Keratinocyte (primary cell): ENCODE data around the gene MMEL1. TPM values are rescaled to one million over a fixed set of nuclear protein-coding genes. Genes with fewer than 3 reads are reported as not detected.

Experiments used
- DNase-seq: peaks from one replicate; pipeline ENCODE4 v3.0.0-alpha.2; 2011; ENCODE audit warnings: low read depth, missing footprints, low spot score
- FAIRE-seq: peaks from 2 replicates; lab custom pipeline; 2011; peaks lifted over from hg19 to GRCh38; lab: Jason Lieb, UNC
- H2AFZ ChIP-seq: 2 replicates; pipeline ENCODE4 v1.6.0; 2012; ENCODE audit warnings: low read length, control low read depth, inconsistent platforms; ENCODE audit not compliant: control insufficient read depth
- H3K27ac ChIP-seq: 2 replicates; pipeline ENCODE4 v1.5.1; 2011; ENCODE audit warnings: low read length; ENCODE audit not compliant: control insufficient read depth, insufficient read depth
- H3K27me3 ChIP-seq: 3 replicates; pipeline ENCODE4 v1.6.0; 2011; ENCODE audit warnings: low read length; ENCODE audit not compliant: control insufficient read depth, insufficient read depth; ENCODE audit errors: extremely low read depth
- H3K36me3 ChIP-seq, 2 experiments: 2 replicates in 1 of 2; 3 replicates in 1 of 2; pipeline ENCODE4 v1.5.1; 2011; ENCODE audit warnings: low read length in 2 of 2, mild to moderate bottlenecking in 1 of 2; ENCODE audit not compliant: control insufficient read depth in 2 of 2, insufficient read depth in 2 of 2; ENCODE audit errors: extremely low read depth in 1 of 2
- H3K4me1 ChIP-seq: 3 replicates; pipeline ENCODE4 v1.5.1; 2011; ENCODE audit warnings: low read length; ENCODE audit not compliant: control insufficient read depth, insufficient read depth; ENCODE audit errors: extremely low read depth
- H3K4me2 ChIP-seq: 3 replicates; pipeline ENCODE4 v1.6.0; 2011; ENCODE audit warnings: low read depth, low read length; ENCODE audit not compliant: control insufficient read depth, insufficient read depth; ENCODE audit errors: extremely low read depth
- H3K4me3 ChIP-seq, 3 experiments: fragments of 200-600 bp in 1 of 3; sonication (generic) in 1 of 3; 2 replicates in 2 of 3; 3 replicates in 1 of 3; pipeline ENCODE4 v1.5.1; 2011 to 2016; ENCODE audit warnings: low read length in 3 of 3, mild to moderate bottlenecking in 3 of 3, control low read depth in 2 of 3, inconsistent platforms in 1 of 3, low read depth in 1 of 3, mixed read lengths in 1 of 3, mixed run types in 1 of 3, moderate library complexity in 1 of 3; ENCODE audit not compliant: control insufficient read depth in 2 of 3, insufficient read depth in 2 of 3; ENCODE audit errors: extremely low read depth in 1 of 3
- H3K79me2 ChIP-seq: 2 replicates; pipeline ENCODE4 v1.6.0; 2012; ENCODE audit warnings: low read length; ENCODE audit not compliant: control insufficient read depth, insufficient read depth
- H3K9ac ChIP-seq: 3 replicates; pipeline ENCODE4 v1.6.0; 2011; ENCODE audit warnings: low read length; ENCODE audit not compliant: control insufficient read depth, insufficient read depth; ENCODE audit errors: extremely low read depth
- H3K9me1 ChIP-seq: 3 replicates; pipeline ENCODE4 v1.6.0; 2011; ENCODE audit warnings: low read length; ENCODE audit not compliant: control insufficient read depth, insufficient read depth; ENCODE audit errors: extremely low read depth
- H3K9me3 ChIP-seq: 2 replicates; pipeline ENCODE4 v1.5.1; 2012; ENCODE audit warnings: low read depth, low read length; ENCODE audit not compliant: control insufficient read depth
- H4K20me1 ChIP-seq: 3 replicates; pipeline ENCODE4 v1.6.0; 2011; ENCODE audit warnings: low read length; ENCODE audit not compliant: control insufficient read depth, insufficient read depth; ENCODE audit errors: extremely low read depth
- EZH2 ChIP-seq: IDR thresholded peaks from one replicate; pipeline ENCODE4 v1.6.1; 2012; ENCODE audit warnings: inconsistent platforms, mild to moderate bottlenecking, low read length, moderate library complexity
- dilution Hi-C: fragments of 300-500 bp; cut with MboI; formaldehyde crosslinking; loops from one replicate; pipeline ENCODE4 v1.7.0; 2020; ENCODE audit warnings: low sequenced_read_pairs; ENCODE audit not compliant: extremely low pct_ligation_motif_present
- polyA plus RNA-seq, 5 experiments: library from polyadenylated mRNA; depleted of rRNA in 3 of 5; stranded (reverse) in 3 of 5; stranded (forward) in 1 of 5; unstranded in 1 of 5; fragments of >200 nt; gene quantifications; 1 replicate in 1 of 5; 2 replicates in 3 of 5; 3 replicates in 1 of 5; pipeline versions ENCODE4 v1.2.1 to v1.2.3, GENCODE V29; 2011 to 2012; ENCODE audit warnings: missing spikeins in 2 of 5, low read depth in 1 of 5, low replicate concordance in 1 of 5
- TF ChIP-seq, protein P1 (sequence below), 3 experiments: IDR thresholded peaks in 1 of 3; conservative IDR thresholded peaks in 1 of 3; optimal IDR thresholded peaks in 1 of 3; 2 replicates in 2 of 3; 3 replicates in 1 of 3; pipeline versions ENCODE3 to v1.5.1; 2011; ENCODE audit warnings: low read length in 3 of 3, mild to moderate bottlenecking in 3 of 3, moderate library complexity in 2 of 3, control low read depth in 1 of 3, inconsistent platforms in 1 of 3; ENCODE audit not compliant: insufficient read depth in 2 of 3; ENCODE audit errors: extremely low read depth in 1 of 3

MMEL1 gene
- polyA plus RNA-seq, 1 donor (not counting 4 experiments of a cell fraction or from before 2014, with no cell fraction given): not detected

DNA sequence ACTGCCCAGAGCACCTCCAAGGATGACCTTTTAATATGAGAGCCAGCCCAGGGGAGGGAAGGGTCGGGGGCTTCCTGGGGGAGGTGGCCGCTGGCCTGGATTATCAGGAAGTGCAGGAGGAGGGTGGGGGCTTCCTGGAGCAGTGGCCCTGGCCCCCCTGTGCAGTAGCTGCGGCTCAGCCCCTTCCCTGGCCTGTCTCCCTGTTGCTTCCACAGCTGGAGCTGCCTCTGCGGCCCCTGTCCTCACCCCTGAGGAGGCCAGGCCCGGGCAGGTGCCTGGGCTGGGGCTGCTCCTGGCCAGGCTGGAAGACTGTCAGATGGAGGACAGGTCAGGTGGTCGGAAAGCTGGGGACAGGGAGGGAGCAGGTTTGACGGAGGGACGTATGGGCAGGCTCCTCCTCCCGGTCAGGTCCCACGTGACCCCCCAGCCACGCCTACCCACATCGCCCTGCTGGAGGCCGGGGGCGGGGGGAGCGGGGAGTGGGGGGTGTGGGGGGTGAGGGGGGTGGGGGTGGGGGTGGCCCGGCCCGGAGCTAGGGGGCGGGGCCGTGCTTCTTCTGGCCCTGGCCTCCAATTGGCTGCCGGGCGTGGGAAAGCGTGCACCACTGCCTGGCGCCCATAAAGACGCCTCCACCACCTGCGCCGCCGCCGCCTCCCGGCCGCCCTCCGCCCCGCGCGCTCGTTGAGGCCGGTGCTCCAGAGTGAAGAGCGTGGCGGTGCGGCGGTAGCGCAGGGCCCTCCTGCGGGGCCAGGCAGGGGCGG is 86.9 kb downstream of the MMEL1 start:
- dilution Hi-C loops: no loop called here
- Histone ChIP-seq H3K79me2 (no peaks in the 10 kb centered on the region), H3K9me1 (no peaks in the 10 kb centered on the region), H3K9ac (peak overlapping the region; percentile 61), H3K27ac (no peak overlapping the region), H3K36me3 (no peaks in the 10 kb centered on the region), H3K4me1 (peaks cover 35% of the 10 kb centered on the region), H3K27me3 (no peaks in the 10 kb centered on the region), H4K20me1 (no peaks in the 10 kb centered on the region), H2AFZ (peak overlapping the region; percentile 49), H3K4me3 (peak overlapping the region; percentile 54 to 68 (median 65)), H3K9me3 (no peaks in the 10 kb centered on the region), H3K4me2 (peak overlapping the region; percentile 82)
- DNase-seq (no peak), FAIRE-seq (no peak)
- TF ChIP-seq, protein P1, sequence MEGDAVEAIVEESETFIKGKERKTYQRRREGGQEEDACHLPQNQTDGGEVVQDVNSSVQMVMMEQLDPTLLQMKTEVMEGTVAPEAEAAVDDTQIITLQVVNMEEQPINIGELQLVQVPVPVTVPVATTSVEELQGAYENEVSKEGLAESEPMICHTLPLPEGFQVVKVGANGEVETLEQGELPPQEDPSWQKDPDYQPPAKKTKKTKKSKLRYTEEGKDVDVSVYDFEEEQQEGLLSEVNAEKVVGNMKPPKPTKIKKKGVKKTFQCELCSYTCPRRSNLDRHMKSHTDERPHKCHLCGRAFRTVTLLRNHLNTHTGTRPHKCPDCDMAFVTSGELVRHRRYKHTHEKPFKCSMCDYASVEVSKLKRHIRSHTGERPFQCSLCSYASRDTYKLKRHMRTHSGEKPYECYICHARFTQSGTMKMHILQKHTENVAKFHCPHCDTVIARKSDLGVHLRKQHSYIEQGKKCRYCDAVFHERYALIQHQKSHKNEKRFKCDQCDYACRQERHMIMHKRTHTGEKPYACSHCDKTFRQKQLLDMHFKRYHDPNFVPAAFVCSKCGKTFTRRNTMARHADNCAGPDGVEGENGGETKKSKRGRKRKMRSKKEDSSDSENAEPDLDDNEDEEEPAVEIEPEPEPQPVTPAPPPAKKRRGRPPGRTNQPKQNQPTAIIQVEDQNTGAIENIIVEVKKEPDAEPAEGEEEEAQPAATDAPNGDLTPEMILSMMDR (optimal IDR thresholded peaks at IDR 0.05 in 1 of 3, IDR thresholded peaks at IDR 0.05 in 1 of 3, conservative IDR thresholded peaks at IDR 0.05 in 1 of 3; ENCODE audit: extremely low read depth in 1 of 3, insufficient read depth in 2 of 3, low read length in 3 of 3): peak in 1 of 3 experiments; percentile 6
- no peak for TF ChIP-seq EZH2

DNA sequence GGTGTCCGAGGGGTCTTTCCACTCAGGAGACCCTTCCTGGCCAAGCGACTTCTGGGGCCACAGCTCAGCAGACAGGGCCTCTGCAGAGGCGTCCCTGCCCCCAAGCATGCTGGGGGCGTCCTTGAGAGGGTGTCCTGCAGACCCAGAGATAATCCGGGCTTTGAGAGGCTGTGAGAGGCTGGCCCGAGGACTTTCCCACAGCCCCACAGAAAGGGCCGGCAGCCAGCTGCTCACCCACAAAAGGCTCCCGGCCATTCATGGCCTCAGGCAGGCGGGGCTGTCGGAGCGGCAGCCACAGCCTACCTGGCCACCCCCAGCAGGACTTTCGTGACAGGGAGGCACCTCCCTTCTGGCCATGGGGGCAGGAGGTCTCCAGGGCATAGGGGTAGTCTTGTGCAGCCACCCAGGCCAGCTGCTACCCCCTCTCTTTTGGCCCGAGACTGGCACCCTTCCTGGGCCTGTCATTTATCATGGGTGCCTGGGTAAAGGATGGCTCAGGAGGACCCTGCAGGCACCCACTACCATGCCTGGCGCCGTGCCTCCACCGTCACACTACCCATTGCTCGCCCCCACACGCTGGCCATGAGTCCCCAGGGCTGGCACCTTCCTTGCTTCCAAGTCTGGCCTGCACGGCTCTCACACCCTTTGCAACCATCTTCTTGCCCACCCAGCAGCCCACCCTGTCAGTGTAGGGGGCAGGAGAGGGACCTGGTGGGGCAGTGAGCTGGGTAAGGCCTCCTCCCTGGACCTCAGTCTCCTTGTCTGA is 87.8 kb downstream of the MMEL1 start:
- DNase-seq (no peak), FAIRE-seq (no peak)
- Histone ChIP-seq H3K27ac (no peak overlapping the region), H3K9ac (no peak overlapping the region), H2AFZ (no peak overlapping the region), H3K79me2 (no peaks in the 10 kb centered on the region), H4K20me1 (no peaks in the 10 kb centered on the region), H3K4me1 (peaks cover 35% of the 10 kb centered on the region), H3K4me3 (no peak overlapping the region), H3K27me3 (no peaks in the 10 kb centered on the region), H3K4me2 (no peak overlapping the region), H3K36me3 (no peaks in the 10 kb centered on the region), H3K9me3 (no peaks in the 10 kb centered on the region), H3K9me1 (no peaks in the 10 kb centered on the region)
- TF ChIP-seq EZH2: no peak
- TF ChIP-seq, protein P1 (optimal IDR thresholded peaks at IDR 0.05 in 1 of 3, IDR thresholded peaks at IDR 0.05 in 1 of 3, conservative IDR thresholded peaks at IDR 0.05 in 1 of 3; ENCODE audit: extremely low read depth in 1 of 3, insufficient read depth in 2 of 3, low read length in 3 of 3): no peak
- dilution Hi-C loops: no loop called here
